22Rv1 (cell line): ENCODE measurements around the gene DPAGT1.

ENCODE experiments used
- ZFX ChIP-seq: fragments of 450-650 bp; IDR thresholded peaks from 2 replicates; pipeline ENCODE4 v1.6.1; 2017; ENCODE audit warnings: antibody characterized with exemption, borderline replicate concordance
- TF ChIP-seq, protein P1 (sequence below): fragments of 450-650 bp; IDR thresholded peaks from 2 replicates; pipeline ENCODE4 v1.5.1; 2017; ENCODE audit warnings: mild to moderate bottlenecking

DNA sequence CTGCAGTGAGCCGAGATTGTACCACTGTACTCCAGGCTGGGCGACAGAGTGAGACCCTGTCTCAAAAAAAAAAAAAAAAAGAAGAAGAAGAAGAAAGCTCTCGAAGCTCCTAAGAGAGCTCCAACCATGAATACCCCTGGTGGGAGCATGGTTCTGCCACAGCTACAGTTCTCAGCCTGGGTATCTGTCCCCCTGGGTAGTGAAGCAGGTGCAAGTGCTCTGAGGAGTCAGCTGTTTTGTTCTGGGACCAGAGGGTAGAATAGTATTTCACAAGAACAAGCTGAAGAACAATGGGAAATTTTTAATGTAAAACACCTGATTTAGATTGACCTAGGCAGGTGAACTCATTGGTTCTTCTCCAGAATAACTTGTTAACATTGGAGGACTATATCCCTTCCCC, 40.4 kb downstream of the DPAGT1 start:
- TF ChIP-seq, protein P1, sequence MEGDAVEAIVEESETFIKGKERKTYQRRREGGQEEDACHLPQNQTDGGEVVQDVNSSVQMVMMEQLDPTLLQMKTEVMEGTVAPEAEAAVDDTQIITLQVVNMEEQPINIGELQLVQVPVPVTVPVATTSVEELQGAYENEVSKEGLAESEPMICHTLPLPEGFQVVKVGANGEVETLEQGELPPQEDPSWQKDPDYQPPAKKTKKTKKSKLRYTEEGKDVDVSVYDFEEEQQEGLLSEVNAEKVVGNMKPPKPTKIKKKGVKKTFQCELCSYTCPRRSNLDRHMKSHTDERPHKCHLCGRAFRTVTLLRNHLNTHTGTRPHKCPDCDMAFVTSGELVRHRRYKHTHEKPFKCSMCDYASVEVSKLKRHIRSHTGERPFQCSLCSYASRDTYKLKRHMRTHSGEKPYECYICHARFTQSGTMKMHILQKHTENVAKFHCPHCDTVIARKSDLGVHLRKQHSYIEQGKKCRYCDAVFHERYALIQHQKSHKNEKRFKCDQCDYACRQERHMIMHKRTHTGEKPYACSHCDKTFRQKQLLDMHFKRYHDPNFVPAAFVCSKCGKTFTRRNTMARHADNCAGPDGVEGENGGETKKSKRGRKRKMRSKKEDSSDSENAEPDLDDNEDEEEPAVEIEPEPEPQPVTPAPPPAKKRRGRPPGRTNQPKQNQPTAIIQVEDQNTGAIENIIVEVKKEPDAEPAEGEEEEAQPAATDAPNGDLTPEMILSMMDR, result no peak
- no peak for TF ChIP-seq ZFX
